Common myeloid progenitor, CD34-positive (primary cell): ENCODE results near the gene PRRT4.

Source experiments
- CTCF ChIA-PET: fragments of 350-600 bp; sonication (Branson Sonifier 250); formaldehyde crosslinking; loops from one replicate; lab custom pipeline; 2021; ENCODE audit warnings: antibody characterized with exemption; lab: Charles Lee
- POLR2A ChIA-PET: fragments of 350-600 bp; sonication (Branson Sonifier 250); formaldehyde crosslinking; loops from one replicate; lab custom pipeline; 2021; ENCODE audit warnings: antibody characterized with exemption; lab: Charles Lee
- DNase-seq, 3 donors: peaks; one replicate each; pipeline versions ENCODE4 v3.0.0 to v3.0.0-alpha.2; 2013
- H3K27ac ChIP-seq, 2 experiments: 1 replicate in 1 of 2; 2 replicates in 1 of 2; pipeline ENCODE4 v1.7.0; 2013; ENCODE audit warnings: inconsistent platforms in 2 of 2, low read length in 2 of 2, mild to moderate bottlenecking in 2 of 2, low read depth in 1 of 2, moderate library complexity in 1 of 2; ENCODE audit not compliant: severe bottlenecking in 2 of 2, insufficient read depth in 1 of 2, poor library complexity in 1 of 2
- H3K27me3 ChIP-seq, 5 experiments: replicated peaks in 2 of 5; 1 replicate in 3 of 5; 2 replicates in 2 of 5; pipeline versions ENCODE4 v1.6.1 to v1.7.0; 2013; ENCODE audit warnings: low read length in 4 of 5, mild to moderate bottlenecking in 2 of 5, moderate library complexity in 2 of 5, inconsistent platforms in 1 of 5; ENCODE audit not compliant: insufficient read depth in 5 of 5, control insufficient read depth in 4 of 5
- H3K36me3 ChIP-seq, 4 experiments: 1 replicate in 2 of 4; 2 replicates in 2 of 4; pipeline versions ENCODE4 v1.6.1 to v1.7.0; 2013; ENCODE audit warnings: low read length in 3 of 4, control low read depth in 1 of 4, mild to moderate bottlenecking in 1 of 4; ENCODE audit not compliant: control insufficient read depth in 4 of 4, insufficient read depth in 4 of 4
- H3K4me1 ChIP-seq, 4 experiments: 1 replicate in 3 of 4; 2 replicates in 1 of 4; pipeline versions ENCODE4 v1.6.1 to v1.7.1; 2013; ENCODE audit warnings: low read length in 3 of 4, mild to moderate bottlenecking in 3 of 4, control low read depth in 1 of 4, inconsistent platforms in 1 of 4, moderate library complexity in 1 of 4; ENCODE audit not compliant: control insufficient read depth in 4 of 4, insufficient read depth in 4 of 4; ENCODE audit errors: control extremely low read depth in 1 of 4
- H3K4me3 ChIP-seq, 7 experiments: 1 replicate in 4 of 7; 2 replicates in 3 of 7; pipeline versions ENCODE4 v1.5.1 to v1.7.0; 2013; ENCODE audit warnings: mild to moderate bottlenecking in 7 of 7, low read length in 6 of 7, moderate library complexity in 6 of 7, inconsistent platforms in 2 of 7, low read depth in 2 of 7, control low read depth in 1 of 7; ENCODE audit not compliant: insufficient read depth in 4 of 7, control insufficient read depth in 1 of 7; ENCODE audit errors: extremely low read depth in 1 of 7
- H3K9me3 ChIP-seq, 5 experiments: 1 replicate in 4 of 5; 2 replicates in 1 of 5; pipeline versions ENCODE4 v1.6.1 to v1.7.1; 2013; ENCODE audit warnings: low read length in 4 of 5, mild to moderate bottlenecking in 2 of 5, inconsistent platforms in 1 of 5, low read depth in 1 of 5, moderate library complexity in 1 of 5; ENCODE audit not compliant: control insufficient read depth in 4 of 5, insufficient read depth in 2 of 5; ENCODE audit errors: control extremely low read depth in 1 of 5
- WGBS: methylation state at CpG from one replicate; pipeline ENCODE4 v1.1.5; 2013; ENCODE audit not compliant: insufficient coverage; 5-methylcytosine and 5-hydroxymethylcytosine counted together

Gene PRRT4

GRCh38 chr7:128396357-128396756 is 34.9 kb upstream of the PRRT4 start:
- WGBS = 100% methylated on average over 2 of the region's 11 CpGs
- ChIA-PET CTCF (interaction anchor here (1.5 to 67.2 kb wide), 4 partner anchors 11 to 65 kb away, joined by 4 to 1829 read pairs (median 1134); partner anchors contain the start of genes IMPDH1, PRRT4 and RBM28), POLR2A (no interaction called here)
- Histone ChIP-seq H3K4me1 (peaks cover 0 to 7% (median 5%) of the 10 kb centered on the region in 4 experiments), H3K9me3 (no peaks in the 10 kb centered on the region), H3K4me3 (no peak overlapping the region), H3K27ac (no peak overlapping the region), H3K27me3 (no peaks in the 10 kb centered on the region), H3K36me3 (peaks cover 14 to 87% (median 65%) of the 10 kb centered on the region in 4 experiments)
- no peak for DNase-seq

DNA sequence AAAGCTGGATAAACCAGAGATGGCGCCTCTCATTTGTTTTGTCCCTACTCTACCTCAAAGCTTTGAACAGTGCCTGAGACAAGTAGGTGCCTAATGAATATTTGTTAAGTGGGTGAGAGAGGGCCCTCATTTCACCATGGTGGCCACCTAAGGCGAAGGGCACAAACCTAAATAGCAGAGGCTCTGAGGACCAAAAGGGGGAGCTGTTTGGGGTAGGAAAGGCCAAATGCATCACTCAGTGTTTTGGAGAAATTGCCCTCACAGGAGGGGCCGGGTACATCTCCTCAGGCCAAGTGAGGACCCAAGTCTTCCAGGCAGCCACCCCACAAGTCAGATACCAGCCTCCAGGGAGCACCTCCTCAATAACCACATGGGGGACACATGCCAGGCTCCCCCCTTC is 34.3 kb upstream of the PRRT4 start:
- ChIA-PET POLR2A (no interaction called here), CTCF (interaction anchor here (0.5 to 67.2 kb wide), 6 partner anchors 10 to 894 kb away, joined by 3 to 1829 read pairs (median 222); partner anchors contain the start of genes IMPDH1, PRRT4 and RBM28)
- Histone ChIP-seq H3K9me3 (no peaks in the 10 kb centered on the region), H3K4me1 (peaks cover 0 to 13% (median 11%) of the 10 kb centered on the region in 4 experiments), H3K27me3 (no peaks in the 10 kb centered on the region), H3K27ac (no peak overlapping the region), H3K36me3 (peaks cover 8 to 81% (median 60%) of the 10 kb centered on the region in 4 experiments), H3K4me3 (no peak overlapping the region)
- no peak for DNase-seq
- 94% methylated on average over 2 of the region's 3 CpGs for WGBS

- 96% methylated on average over 11 of the region's 16 CpGs for WGBS
- Histone ChIP-seq H3K9me3 (no peaks in the 10 kb centered on the region), H3K4me3 (no peak overlapping the region), H3K27ac (no peak overlapping the region), H3K36me3 (peaks cover 5 to 73% (median 57%) of the 10 kb centered on the region in 4 experiments), H3K27me3 (no peaks in the 10 kb centered on the region), H3K4me1 (peaks cover 0 to 20% (median 17%) of the 10 kb centered on the region in 4 experiments)
- POLR2A ChIA-PET = interaction anchor here (0.6 kb wide), 1 partner anchor 12 kb away, joined by 4 read pairs; no protein-coding TSS in a partner anchor
- CTCF ChIA-PET = interaction anchor here (0.9 to 67.2 kb wide), 5 partner anchors 9 to 66 kb away, joined by 3 to 1829 read pairs (median 440); partner anchors contain the start of genes IMPDH1, PRRT4 and RBM28
- no peak for DNase-seq
These were observed 33.5 kb upstream of the PRRT4 start for GRCh38 chr7:128394904-128395496.

GRCh38 chr7:128393526-128394330 is 32.2 kb upstream of the PRRT4 start:
- Histone ChIP-seq H3K4me3 (no peak overlapping the region), H3K9me3 (no peaks in the 10 kb centered on the region), H3K4me1 (peaks cover 0 to 33% (median 29%) of the 10 kb centered on the region in 4 experiments), H3K36me3 (peaks cover 2 to 64% (median 54%) of the 10 kb centered on the region in 4 experiments), H3K27me3 (no peaks in the 10 kb centered on the region), H3K27ac (no peak overlapping the region)
- 97% methylated on average over 20 of the region's 23 CpGs for WGBS
- CTCF ChIA-PET = interaction anchor here (1.5 to 67.2 kb wide), 4 partner anchors 8 to 68 kb away, joined by 4 to 1829 read pairs (median 1134); partner anchors contain the start of genes IMPDH1, PRRT4 and RBM28
- POLR2A ChIA-PET = no interaction called here
- DNase-seq = no peak

GRCh38 chr7:128392446-128393327 is 31.2 kb upstream of the PRRT4 start:
- POLR2A ChIA-PET = no interaction called here
- CTCF ChIA-PET = interaction anchor here (1.5 to 67.2 kb wide), 5 partner anchors 7 to 69 kb away, joined by 4 to 1829 read pairs (median 440); partner anchors contain the start of genes IMPDH1, PRRT4 and RBM28
- H3K4me1 ChIP-seq = peaks cover 0 to 34% (median 32%) of the 10 kb centered on the region in 4 experiments
- no peak for DNase-seq
- no peaks in the 10 kb centered on the region for H3K27me3 ChIP-seq
- H3K4me3 ChIP-seq = no peak overlapping the region
- no peak overlapping the region for H3K27ac ChIP-seq
- H3K9me3 ChIP-seq = no peaks in the 10 kb centered on the region
- over 99% methylated on average over 17 of the region's 18 CpGs for WGBS
- H3K36me3 ChIP-seq = peaks cover 2 to 54% (median 44%) of the 10 kb centered on the region in 4 experiments

DNA sequence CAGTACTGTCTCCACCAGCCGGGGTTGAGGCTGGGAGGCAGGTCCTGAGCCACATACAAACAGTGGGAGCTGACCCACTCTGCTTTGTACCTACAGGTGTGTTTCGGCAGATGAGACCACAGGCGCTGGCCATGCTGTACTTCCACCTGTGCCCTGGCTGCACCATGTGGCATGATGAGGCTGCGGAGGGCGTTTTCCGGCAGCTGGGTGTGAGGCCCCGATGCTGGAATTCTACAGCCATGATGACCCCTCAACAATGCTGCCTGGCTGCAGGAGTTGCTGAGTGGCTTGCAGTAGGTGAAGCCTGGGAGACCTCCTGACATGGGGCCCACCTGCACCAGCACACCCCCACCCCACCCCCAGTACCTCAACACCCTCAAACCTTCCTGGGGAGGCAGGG is 30.3 kb upstream of the PRRT4 start:
- Histone ChIP-seq H3K9me3 (no peaks in the 10 kb centered on the region), H3K4me1 (peaks cover 0 to 34% (median 33%) of the 10 kb centered on the region in 4 experiments), H3K27me3 (no peaks in the 10 kb centered on the region), H3K36me3 (peaks cover 0 to 45% (median 37%) of the 10 kb centered on the region in 4 experiments), H3K4me3 (no peak overlapping the region), H3K27ac (no peak overlapping the region)
- ChIA-PET CTCF (interaction anchor here (2.3 to 67.2 kb wide), 4 partner anchors 6 to 69 kb away, joined by 9 to 1829 read pairs (median 1134); partner anchors contain the start of genes IMPDH1, PRRT4 and RBM28), POLR2A (interaction anchor here (0.6 to 1.2 kb wide), 2 partner anchors 16 to 143 kb away, joined by 3 to 4 read pairs; no protein-coding TSS in a partner anchor)
- 97% methylated on average over 5 of the region's 7 CpGs for WGBS
- DNase-seq = no peak
